ENCODE measurements around the gene MTA1. TPM values are rescaled to one million over a fixed set of nuclear protein-coding genes. Genes with fewer than 3 reads are reported as not detected.

Gene MTA1
- polyA plus RNA-seq, 4 donors: 92.8 to 167 (median 112) TPM

DNA sequence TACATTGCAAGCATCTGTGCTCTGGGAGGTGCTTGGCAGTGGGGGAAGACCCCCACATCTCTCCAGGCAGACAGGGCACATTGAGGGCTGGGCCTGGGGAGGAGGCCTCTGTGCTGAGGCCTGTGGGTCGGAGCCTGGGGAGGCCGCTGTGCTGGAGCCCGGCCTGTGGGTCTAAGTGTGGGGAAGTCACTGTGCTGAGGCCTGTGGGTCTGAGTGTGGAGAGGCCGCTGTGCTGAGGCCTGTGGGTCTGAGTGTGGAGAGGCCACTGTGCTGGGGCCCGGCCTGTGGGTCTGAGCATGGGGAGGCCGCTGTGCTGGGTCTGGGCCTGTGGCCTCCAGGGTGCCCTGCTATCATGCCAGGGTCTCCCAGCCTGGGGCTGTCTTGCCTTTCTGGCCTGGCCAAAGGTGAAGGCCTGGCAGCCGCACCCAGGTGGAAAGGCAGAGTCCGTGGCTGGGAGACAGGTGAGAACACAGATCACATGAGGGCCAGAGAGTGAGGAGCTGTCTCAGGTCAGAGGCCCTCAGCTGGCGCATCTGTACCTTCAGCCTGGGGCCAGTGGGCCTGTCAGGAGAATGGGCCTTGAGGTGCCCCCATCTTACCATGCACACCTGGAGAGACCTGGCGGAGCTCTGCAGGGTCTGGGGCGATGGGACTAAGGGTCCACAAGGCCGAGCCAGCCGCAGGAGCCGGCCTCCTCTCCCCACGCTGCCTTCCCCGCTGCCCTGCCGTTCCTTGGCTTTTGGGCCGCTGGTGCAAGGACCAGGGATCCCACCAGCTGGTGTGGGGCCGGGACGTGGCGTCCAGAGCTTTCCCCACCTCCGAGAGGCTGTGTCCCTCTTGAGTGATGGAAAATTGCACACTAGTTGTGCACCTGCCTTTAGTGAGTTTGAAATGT, 36.4 kb downstream of the MTA1 start:
- DNase-seq (ENCODE audit: low read depth in 4 of 4, low spot score in 3 of 4): no peak

DNA sequence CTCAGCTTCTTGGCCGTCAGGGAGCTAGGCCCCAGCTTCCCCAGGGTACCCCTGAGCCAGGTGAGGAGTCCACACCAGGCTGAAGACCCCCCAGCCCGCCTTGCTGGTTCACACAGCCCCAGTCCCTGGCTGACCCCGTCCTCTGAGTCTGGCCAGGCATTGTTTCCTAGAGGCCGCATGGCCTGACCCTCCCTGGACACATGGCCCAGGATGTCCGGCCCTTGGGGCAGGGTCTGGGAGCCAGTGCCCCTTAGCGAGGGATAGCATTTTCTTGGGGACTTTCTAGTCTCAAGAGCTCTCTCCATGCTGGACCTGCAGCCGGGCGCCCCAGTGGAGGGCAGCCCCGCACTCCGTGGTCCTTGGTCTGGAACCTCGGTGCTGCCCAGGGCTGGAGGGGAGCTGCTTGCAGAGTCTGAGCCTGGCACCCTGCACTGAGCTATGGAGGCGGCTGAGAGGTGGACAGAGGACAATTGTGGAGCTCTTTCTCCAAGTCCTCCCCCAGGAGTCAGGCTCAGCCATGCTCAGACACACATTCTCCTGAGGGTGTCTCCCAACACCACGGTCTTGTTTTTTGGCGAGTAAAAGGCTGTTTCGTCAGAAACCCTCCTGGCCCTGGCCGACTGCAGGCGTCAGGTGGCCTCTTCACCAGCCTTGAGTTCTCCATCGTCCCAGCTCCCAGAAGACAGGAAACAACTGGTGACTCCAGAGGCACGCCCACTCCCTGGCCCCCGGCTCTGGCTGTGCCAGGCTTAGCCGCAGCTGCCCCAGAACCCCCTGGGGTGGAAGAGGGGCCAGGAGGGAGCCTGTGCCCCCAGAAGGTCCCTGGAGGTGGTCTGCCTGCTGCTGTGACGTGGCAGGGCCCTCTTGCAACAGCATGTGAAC, 37.4 kb downstream of the MTA1 start:
- no peak for DNase-seq (ENCODE audit: low read depth in 4 of 4, low spot score in 3 of 4)

DNA sequence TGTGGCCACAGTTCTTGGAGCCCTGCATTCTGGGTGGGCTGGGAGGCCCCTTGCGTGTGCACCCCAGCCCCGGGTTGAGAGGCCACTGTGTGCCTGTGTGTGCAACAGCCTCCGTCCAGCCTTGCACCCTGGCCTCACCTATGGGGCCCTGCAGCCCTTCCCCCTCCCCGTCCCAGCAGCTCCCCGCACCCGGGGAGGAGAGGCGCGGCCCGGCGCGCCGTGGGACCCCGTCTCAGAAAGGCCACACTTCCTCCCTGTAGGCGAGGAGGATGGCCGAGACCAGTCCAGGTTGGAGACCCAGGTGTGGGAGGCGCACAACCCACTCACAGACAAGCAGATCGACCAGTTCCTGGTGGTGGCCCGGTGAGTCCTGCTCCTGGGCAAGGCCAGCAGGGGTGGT, 38.4 kb downstream of the MTA1 start:
- DNase-seq (ENCODE audit: low read depth in 4 of 4, low spot score in 3 of 4): no peak

DNA sequence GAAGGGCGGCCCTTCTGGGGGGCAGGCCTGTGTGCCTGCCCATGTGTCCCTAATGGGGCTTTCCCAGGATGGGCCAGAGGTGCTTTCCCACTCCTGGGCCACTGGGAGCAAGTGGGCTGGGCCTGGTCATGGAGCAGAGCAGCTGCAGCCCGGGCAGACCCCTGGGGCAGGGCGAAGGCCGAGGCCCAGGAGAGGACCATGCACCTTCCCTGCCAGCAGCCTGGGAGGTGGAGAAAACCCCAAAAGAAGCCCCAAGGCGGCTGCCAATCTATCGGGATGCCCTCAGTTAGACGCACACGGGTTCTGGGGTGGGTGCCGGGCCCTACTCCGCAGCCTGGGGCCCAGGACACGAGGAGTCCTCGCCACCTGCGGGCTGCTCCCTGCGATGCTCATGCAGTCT, 38.9 kb downstream of the MTA1 start:
- DNase-seq (ENCODE audit: low read depth in 4 of 4, low spot score in 3 of 4): no peak

DNA sequence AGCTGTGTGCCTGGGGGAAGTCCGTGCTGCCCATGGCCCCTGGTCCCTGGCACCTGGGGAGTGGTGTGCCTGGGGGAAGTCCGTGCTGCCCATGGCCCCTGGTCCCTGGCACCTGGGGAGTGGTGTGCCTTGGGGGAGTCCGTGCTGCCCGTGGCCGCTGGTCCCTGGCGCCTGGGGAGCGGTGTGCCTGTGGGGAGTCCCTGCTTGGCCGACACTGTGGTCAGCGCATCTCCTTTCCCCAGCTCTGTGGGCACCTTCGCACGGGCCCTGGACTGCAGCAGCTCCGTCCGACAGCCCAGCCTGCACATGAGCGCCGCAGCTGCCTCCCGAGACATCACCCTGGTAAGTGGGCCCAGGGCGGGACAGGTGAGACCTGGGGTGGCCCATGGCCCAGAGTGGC, 40.5 kb downstream of the MTA1 start:
- no peak for DNase-seq (ENCODE audit: low read depth in 4 of 4, low spot score in 3 of 4)

DNA sequence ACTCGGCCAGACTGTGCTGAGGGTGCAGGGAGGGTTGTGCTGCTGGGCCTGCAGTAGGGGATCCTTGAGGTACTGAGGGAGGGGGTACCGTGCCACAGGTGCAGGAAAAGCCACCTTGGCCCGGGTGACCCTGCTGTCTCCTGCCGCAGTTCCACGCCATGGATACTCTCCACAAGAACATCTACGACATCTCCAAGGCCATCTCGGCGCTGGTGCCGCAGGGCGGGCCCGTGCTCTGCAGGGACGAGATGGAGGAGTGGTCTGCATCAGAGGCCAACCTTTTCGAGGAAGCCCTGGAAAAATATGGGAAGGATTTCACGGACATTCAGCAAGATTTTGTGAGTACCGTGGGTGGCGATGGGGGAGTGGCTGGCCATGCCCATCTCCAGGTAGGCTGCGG, 41.0 kb downstream of the MTA1 start:
- DNase-seq (ENCODE audit: low read depth in 4 of 4, low spot score in 3 of 4): no peak

DNA sequence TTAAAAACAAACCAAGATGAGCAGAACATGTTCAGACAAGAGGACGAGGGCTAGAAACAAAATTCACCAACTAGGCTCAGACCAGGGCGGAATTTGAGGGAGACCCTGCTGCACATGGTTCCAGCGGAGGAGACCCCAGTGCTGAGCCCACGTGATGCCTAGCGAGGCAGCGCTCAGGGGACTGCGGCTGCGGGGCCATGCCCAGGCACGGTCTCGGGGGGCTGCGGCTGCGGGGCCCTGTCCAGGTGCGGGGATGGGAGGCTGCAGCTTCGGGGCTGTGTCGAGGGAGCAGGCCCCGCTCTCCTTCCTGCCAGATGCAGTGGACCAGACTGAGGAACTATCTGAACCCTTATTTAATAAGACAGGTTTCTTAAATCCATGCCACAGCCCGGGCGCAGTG, 42.3 kb downstream of the MTA1 start:
- no peak for DNase-seq (ENCODE audit: low read depth in 4 of 4, low spot score in 3 of 4)

DNA sequence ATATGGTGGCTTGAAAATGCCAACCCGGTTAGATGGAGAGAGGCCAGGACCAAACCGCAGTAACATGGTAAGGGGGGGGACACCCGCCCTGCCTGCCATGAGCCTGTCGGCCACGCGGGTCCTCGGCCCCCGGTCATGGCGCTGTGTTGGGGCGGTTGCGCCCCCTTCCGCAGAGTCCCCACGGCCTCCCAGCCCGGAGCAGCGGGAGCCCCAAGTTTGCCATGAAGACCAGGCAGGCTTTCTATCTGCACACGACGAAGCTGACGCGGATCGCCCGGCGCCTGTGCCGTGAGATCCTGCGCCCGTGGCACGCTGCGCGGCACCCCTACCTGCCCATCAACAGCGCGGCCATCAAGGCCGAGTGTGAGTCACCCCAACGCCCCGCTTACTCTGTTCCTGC, 44.9 kb downstream of the MTA1 start:
- DNase-seq (ENCODE audit: low read depth in 4 of 4, low spot score in 3 of 4): no peak

DNA sequence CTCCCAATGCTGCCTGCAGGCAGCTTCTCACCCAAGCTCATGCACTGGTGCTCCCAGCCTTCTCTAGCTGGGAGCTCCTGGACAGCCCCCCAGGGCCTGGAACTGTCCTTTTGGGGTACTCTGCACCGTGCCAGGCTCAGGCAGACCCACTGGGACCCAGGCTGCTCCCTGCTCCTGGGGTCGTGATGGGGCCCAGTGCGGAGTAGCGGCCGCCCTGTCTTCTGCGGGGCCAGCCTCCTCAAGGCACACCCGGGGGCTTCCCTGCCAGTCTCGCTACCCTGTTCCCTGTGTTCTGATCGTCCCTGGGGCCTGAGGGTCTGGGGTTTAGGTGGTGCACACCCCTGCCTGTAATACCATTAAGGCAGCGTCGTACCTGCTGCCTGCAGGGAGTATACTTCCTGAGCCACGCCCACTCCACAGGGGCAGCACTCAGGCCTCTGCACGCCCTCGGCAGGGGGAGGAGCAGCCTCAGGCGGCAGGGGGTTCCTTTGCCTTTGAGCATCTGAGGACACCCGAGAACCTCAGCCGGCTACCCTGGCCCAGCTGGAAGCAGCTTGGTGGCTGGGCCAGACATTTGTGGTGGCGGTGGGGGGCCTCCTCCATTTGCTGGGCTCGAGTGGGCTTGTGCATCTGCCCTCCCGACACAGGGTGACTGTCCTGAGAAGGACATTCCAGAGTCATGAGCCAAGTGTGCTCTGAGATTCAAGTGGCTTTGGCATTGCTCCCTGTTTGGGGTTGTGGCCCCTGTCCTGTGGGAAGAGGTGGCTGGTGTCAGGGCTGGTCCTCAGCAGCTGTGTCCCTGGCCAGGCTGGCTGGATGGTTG, 45.8 kb downstream of the MTA1 start:
- DNase-seq (ENCODE audit: low read depth in 4 of 4, low spot score in 3 of 4): no peak

DNA sequence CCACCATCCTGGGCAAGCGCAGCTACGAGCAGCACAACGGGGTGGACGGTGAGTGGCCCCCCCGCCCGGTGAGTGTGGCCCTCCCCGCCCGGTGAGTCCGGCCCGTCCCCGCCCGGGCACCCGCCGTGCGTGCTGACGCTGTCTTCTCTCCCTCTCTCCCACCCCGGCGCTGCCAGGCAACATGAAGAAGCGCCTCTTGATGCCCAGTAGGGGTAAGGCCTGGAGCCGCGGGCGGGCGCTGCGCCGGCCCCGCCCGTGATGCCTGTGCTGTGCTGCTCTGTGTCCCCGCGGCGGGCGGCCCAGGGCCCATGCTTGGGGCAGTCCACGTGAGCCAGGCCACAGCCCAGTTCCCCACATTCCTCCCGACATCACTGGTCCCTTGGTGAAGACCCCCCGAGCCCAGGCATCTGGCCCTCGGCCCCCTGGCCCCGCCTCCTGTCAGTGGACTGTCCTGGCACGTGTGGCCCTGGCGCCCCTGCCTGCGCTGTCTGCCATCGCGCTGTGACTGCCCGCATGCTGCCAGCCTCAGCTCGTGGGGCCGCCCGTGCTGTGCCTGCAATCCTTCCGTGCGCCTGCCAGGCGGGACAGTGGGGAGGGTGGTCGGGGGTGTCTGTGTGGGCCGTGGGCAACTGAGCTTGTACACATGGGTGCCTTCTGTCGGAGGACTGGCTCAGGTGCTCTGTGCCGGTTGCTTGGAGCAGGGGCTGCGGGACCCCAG, 47.1 kb downstream of the MTA1 start:
- DNase-seq (ENCODE audit: low read depth in 4 of 4, low spot score in 3 of 4): no peak

DNA sequence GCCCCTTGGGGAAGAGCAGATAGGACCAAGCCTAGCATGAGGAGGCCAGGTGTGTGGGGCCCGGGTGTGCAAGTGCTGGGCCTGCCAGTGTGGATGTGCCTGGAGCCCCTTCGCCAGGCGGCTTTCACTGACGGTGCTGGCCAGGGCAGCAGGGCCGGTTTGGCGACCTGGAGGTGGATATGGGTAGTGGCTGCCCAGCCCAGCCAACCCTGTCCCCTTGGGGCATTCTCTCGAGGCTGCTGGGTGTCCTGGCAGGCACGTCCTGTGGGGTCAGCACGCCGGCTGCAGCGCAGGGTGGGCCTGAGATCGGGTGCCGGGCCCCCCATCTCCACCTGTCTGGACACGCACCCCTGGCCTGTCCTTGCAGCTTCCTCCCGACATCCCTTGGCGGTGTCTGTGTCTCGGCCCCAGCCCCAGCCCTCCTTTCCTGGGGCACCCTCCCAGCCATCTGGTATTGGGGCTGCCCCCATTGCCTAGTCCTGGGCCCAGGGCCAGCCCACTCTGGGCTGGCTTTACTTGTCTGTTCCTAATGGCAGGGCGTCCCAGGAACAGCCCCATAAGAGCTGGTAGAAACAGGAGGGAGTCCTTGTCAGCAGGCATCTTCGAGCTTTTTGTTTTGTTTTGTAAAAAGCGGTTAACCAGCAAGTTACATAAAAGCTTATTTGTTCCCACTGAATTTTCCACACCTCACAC, 47.8 kb downstream of the MTA1 start:
- no peak for DNase-seq (ENCODE audit: low read depth in 4 of 4, low spot score in 3 of 4)

DNA sequence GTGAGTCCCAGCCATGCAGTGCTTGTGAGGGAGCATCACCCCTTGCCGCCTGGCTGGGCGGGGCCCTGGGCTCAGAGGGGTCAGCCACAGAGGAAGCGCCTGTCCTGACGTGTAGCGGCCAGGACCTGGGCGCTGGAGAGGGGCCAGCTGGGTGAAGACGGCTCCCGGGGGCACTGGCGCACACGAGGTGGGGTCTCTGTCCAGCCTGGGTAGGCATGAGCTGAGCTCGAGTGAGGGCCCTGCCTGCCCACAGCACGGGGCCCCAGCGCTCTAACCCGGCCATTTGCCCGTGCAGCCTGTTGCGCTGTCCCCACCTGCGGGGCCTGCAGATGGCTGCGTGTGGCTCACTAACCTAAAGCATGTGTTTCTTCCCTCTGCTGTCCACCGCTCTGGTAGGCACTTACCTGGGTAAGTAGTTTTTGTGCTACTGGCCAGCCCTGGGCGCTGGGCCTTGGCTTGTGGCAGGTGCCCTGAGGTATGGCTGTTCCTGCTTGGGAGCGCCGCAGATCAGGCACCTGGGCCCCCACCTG, 48.4 kb downstream of the MTA1 start:
- no peak for DNase-seq (ENCODE audit: low read depth in 4 of 4, low spot score in 3 of 4)

DNA sequence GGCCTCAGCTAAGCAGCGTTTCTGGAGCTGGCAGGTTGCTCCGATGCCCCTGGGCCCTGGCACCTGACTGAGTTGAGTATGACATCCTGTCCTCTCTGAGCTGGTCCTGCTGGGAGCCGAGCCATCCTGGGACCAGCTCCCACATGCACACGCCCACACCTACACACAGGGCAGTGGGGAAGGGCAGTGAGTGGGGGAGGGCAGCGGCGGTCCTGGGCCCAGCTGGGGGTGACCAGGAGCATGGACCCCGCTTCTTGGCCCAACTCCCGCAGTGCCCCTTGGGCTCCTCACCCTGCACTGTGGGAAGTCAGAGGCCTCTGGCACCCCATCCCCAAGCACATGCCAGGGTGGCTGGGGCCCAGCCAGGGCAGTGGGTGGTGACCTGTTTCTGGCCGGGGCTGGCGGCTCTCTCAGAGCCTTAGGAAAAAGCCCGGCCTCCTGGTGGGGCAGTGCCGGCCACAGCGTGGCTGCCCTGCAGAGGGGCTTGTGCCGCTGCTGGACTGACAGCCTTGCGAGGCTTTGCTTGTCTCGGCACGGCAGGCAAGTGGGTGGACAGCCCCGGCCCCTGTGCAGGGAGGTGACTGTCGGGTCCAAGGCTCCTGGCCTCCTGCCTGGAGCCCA, 49.1 kb downstream of the MTA1 start:
- DNase-seq (ENCODE audit: low read depth in 4 of 4, low spot score in 3 of 4): no peak

DNA sequence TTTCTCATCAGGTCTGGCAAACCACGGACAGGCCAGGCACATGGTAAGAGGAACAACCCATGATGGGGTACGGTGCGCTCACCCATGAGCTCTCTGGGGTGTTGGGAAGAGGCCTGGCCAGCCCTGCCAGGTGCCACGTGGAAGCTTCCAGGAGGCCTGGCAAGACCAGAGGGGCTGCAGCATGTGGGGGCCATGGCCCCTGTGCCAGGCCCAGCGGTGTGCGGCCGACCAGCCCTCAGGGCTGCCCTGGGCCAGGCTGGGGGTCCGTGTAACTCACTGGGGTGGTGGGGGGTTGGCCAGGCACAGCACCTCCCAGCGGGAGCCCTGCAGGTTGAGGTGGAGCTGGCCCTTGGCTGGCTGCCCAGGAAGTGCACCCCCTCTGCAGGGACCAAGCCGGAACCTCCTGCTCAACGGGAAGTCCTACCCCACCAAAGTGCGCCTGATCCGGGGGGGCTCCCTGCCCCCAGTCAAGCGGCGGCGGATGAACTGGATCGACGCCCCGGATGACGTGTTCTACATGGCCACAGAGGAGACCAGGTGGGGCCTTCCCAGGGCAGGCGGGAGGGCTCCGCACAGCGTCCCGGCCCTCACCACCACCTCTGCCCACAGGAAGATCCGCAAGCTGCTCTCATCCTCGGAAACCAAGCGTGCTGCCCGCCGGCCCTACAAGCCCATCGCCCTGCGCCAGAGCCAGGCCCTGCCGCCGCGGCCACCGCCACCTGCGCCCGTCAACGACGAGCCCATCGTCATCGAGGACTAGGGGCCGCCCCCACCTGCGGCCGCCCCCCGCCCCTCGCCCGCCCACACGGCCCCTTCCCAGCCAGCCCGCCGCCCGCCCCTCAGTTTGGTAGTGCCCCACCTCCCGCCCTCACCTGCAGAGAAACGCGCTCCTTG, 50.1 kb downstream of the MTA1 start:
- no peak for DNase-seq (ENCODE audit: low read depth in 4 of 4, low spot score in 3 of 4)

DNA sequence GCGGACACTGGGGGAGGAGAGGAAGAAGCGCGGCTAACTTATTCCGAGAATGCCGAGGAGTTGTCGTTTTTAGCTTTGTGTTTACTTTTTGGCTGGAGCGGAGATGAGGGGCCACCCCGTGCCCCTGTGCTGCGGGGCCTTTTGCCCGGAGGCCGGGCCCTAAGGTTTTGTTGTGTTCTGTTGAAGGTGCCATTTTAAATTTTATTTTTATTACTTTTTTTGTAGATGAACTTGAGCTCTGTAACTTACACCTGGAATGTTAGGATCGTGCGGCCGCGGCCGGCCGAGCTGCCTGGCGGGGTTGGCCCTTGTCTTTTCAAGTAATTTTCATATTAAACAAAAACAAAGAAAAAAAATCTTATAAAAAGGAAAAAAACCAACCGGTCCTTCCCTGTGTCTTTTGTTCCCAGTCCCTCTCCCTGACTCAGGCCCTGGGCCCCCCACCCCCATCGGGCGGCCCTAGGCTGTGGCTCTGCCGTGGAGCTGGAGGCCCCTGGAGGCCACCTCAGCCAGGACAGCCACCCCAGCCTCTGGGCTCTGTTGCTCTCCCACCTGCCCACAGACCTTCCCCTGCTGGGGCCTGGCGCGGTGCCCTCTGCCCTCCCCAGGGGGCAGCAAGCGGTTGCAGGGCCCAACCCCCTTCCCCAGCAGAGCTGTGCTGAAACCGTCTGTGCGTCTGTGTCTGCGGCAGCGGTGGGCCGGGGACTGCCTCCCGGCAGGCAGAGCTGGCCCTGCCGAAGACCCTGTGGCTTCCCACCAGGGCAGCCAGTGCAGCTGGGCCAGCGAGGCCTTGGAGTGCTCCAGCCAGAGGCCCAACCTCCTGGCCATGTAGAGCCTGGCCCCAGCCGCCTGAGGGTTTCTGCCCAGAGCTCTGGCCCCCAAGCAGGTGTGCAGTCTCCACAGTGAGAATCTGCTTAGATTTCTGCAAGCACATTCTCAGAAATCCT, 51.0 kb downstream of the MTA1 start:
- no peak for DNase-seq (ENCODE audit: low read depth in 4 of 4, low spot score in 3 of 4)

DNA sequence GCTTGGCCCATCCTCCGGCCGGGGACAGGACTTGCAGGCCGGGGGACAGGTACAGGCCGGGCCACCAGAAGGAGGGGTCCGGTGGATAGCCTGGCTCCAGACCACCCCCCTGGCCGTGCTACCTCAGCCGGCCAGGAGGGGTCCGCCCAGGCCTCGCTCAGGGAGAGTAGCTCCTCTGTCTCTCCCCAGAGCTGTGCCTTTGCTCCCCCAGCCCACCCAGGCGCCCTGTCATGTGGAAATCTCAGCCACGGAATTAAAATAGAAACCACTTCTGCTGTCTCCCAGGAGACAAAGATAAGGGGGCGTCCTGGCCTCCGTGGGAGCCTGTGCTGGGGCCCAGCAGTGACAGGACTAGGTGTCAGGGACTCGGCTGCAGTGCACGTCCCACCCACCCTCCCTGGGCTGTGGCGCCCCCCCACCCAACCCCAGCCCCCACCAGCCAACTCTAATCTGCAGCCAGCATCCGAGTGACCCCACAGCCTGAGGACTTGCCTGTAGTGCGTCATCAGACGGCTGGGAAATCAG, 51.7 kb downstream of the MTA1 start:
- no peak for DNase-seq (ENCODE audit: low read depth in 4 of 4, low spot score in 3 of 4)
